H9 (cell line): Measurements from ENCODE around the gene ARHGEF12. TPM values are rescaled to one million over a fixed set of nuclear protein-coding genes. Genes with fewer than 3 reads are reported as not detected.

Experiments used
- DNase-seq: peaks from one replicate; pipeline ENCODE4 v3.0.0-alpha.2; 2017
- H2AFZ ChIP-seq: one replicate; pipeline ENCODE4 v1.6.1; 2013; ENCODE audit warnings: mild to moderate bottlenecking, low read length, control low read depth, moderate library complexity
- H2AK5ac ChIP-seq: 2 replicates; pipeline ENCODE4 v1.6.1; 2013; ENCODE audit warnings: low read length, control low read depth, mixed read lengths; ENCODE audit not compliant: insufficient read length
- H2BK120ac ChIP-seq: one replicate; pipeline ENCODE4 v1.6.1; 2013; ENCODE audit warnings: low read depth, mild to moderate bottlenecking, low read length, control low read depth, inconsistent platforms; ENCODE audit not compliant: poor library complexity, severe bottlenecking
- H2BK12ac ChIP-seq: 2 replicates; pipeline ENCODE4 v1.6.1; 2013; ENCODE audit warnings: low read length, control low read depth, mixed read lengths, low read depth; ENCODE audit not compliant: insufficient read length
- H2BK15ac ChIP-seq: 2 replicates; pipeline ENCODE4 v1.6.1; 2013; ENCODE audit warnings: low read depth, low read length, control low read depth
- H2BK20ac ChIP-seq: one replicate; pipeline ENCODE4 v1.6.1; 2013; ENCODE audit warnings: low read depth, mild to moderate bottlenecking, low read length, control low read depth, inconsistent platforms; ENCODE audit not compliant: poor library complexity, severe bottlenecking
- H2BK5ac ChIP-seq: 2 replicates; pipeline ENCODE4 v1.6.1; 2013; ENCODE audit warnings: low read length, control low read depth, mixed read lengths; ENCODE audit not compliant: insufficient read length
- H3K14ac ChIP-seq: 2 replicates; pipeline ENCODE4 v1.6.1; 2013; ENCODE audit warnings: low read length, control low read depth; ENCODE audit not compliant: insufficient read depth
- H3K18ac ChIP-seq: 2 replicates; pipeline ENCODE4 v1.6.1; 2013; ENCODE audit warnings: low read depth, mild to moderate bottlenecking, mixed read lengths, low read length, control low read depth; ENCODE audit not compliant: insufficient read length
- H3K23ac ChIP-seq: 2 replicates; pipeline ENCODE4 v1.6.1; 2013; ENCODE audit warnings: low read length, control low read depth, mixed read lengths, low read depth; ENCODE audit not compliant: insufficient read length
- H3K23me2 ChIP-seq: 2 replicates; pipeline ENCODE4 v1.6.1; 2013; ENCODE audit warnings: low read depth, mild to moderate bottlenecking, mixed read lengths, low read length, control low read depth; ENCODE audit not compliant: insufficient read length, poor library complexity, severe bottlenecking
- H3K27ac ChIP-seq: 2 replicates; pipeline ENCODE4 v1.5.1; 2013; ENCODE audit warnings: low read length, control low read depth, mixed read lengths, low read depth; ENCODE audit not compliant: insufficient read length
- H3K27me3 ChIP-seq: 2 replicates; pipeline ENCODE4 v1.6.1; 2013; ENCODE audit warnings: low read length, control low read depth, inconsistent platforms; ENCODE audit not compliant: insufficient read depth
- H3K4ac ChIP-seq: 2 replicates; pipeline ENCODE4 v1.6.1; 2013; ENCODE audit warnings: low read depth, mild to moderate bottlenecking, control low read depth, inconsistent platforms, low read length, moderate library complexity
- H3K4me1 ChIP-seq: 2 replicates; pipeline ENCODE4 v1.6.1; 2013; ENCODE audit warnings: low read length, control low read depth, inconsistent platforms; ENCODE audit not compliant: insufficient read depth
- H3K4me2 ChIP-seq: 2 replicates; pipeline ENCODE4 v1.6.1; 2013; ENCODE audit warnings: low read length, control low read depth, mixed read lengths; ENCODE audit not compliant: insufficient read length, insufficient read depth
- H3K56ac ChIP-seq: 2 replicates; pipeline ENCODE4 v1.6.1; 2013; ENCODE audit warnings: low read depth, mild to moderate bottlenecking, mixed read lengths, low read length, control low read depth; ENCODE audit not compliant: insufficient read length
- H3K79me1 ChIP-seq: 2 replicates; pipeline ENCODE4 v1.6.1; 2013; ENCODE audit warnings: low read depth, mild to moderate bottlenecking, moderate library complexity, low read length, control low read depth, inconsistent platforms; ENCODE audit not compliant: insufficient read depth, poor library complexity, severe bottlenecking
- H3K79me2 ChIP-seq: 2 replicates; pipeline ENCODE4 v1.6.1; 2013; ENCODE audit warnings: low read length, control low read depth, inconsistent platforms; ENCODE audit not compliant: insufficient read depth
- H3K9ac ChIP-seq: 2 replicates; pipeline ENCODE4 v1.6.1; 2013; ENCODE audit warnings: low read length, control low read depth, mixed read lengths; ENCODE audit not compliant: insufficient read length; ENCODE audit errors: extremely low read depth
- H3K9me3 ChIP-seq: one replicate; pipeline ENCODE4 v1.6.1; 2013; ENCODE audit warnings: low read depth, low read length, inconsistent platforms; ENCODE audit not compliant: control insufficient read depth
- H3T11ph ChIP-seq: one replicate; pipeline ENCODE4 v1.6.1; 2013; ENCODE audit warnings: mild to moderate bottlenecking, low read length, control low read depth, inconsistent platforms
- H4K20me1 ChIP-seq: one replicate; pipeline ENCODE4 v1.6.1; 2013; ENCODE audit not compliant: control insufficient read depth, insufficient read length, insufficient read depth
- H4K5ac ChIP-seq: 2 replicates; pipeline ENCODE4 v1.6.1; 2013; ENCODE audit warnings: low read depth, mild to moderate bottlenecking, mixed read lengths, low read length, control low read depth; ENCODE audit not compliant: insufficient read length
- H4K8ac ChIP-seq: replicated peaks from 2 replicates; pipeline ENCODE4 v1.6.1; 2013; ENCODE audit warnings: low read length, control low read depth, mixed read lengths, low read depth; ENCODE audit not compliant: insufficient read length
- H4K91ac ChIP-seq: 2 replicates; pipeline ENCODE4 v1.6.1; 2013; ENCODE audit warnings: low read depth, mild to moderate bottlenecking, moderate library complexity, mixed read lengths, low read length, control low read depth; ENCODE audit not compliant: insufficient read length
- H3K27ac Mint-ChIP-seq, 3 experiments: 2 replicates in 2 of 3; 3 replicates in 1 of 3; pipeline ENCODE4 v1.8.0; 2020 to 2021; ENCODE audit warnings: mixed read lengths in 3 of 3, mild to moderate bottlenecking in 1 of 3, moderate library complexity in 1 of 3
- H3K27me3 Mint-ChIP-seq: 2 replicates; pipeline ENCODE4 v1.8.0; 2021; ENCODE audit warnings: low read depth, mild to moderate bottlenecking, moderate library complexity, mixed read lengths
- H3K36me3 Mint-ChIP-seq, 3 experiments: 2 replicates in 2 of 3; 3 replicates in 1 of 3; pipeline ENCODE4 v1.8.0; 2020 to 2021; ENCODE audit warnings: low read depth in 3 of 3, mixed read lengths in 3 of 3; ENCODE audit not compliant: insufficient read depth in 1 of 3
- H3K4me1 Mint-ChIP-seq, 2 experiments: 2 replicates each; pipeline ENCODE4 v1.8.0; 2020; ENCODE audit warnings: mixed read lengths in 2 of 2
- H3K4me3 Mint-ChIP-seq, 2 experiments: 2 replicates in 1 of 2; 3 replicates in 1 of 2; pipeline ENCODE4 v1.8.0; 2020 to 2021; ENCODE audit warnings: mild to moderate bottlenecking in 2 of 2, mixed read lengths in 2 of 2, moderate library complexity in 1 of 2
- H3K9me3 Mint-ChIP-seq, 2 experiments: 2 replicates in 1 of 2; 3 replicates in 1 of 2; pipeline ENCODE4 v1.8.0; 2020; ENCODE audit warnings: mild to moderate bottlenecking in 2 of 2, mixed read lengths in 2 of 2, moderate library complexity in 1 of 2
- WGBS: extraction: QIAGEN DNeasy Blood & Tissue Kit; methylation state at CpG from one replicate; pipeline ENCODE4 v1.1.7; 2013; ENCODE audit warnings: missing lambda C conversion rate, low lambda C conversion rate, mixed read lengths; ENCODE audit not compliant: insufficient read length; ENCODE audit errors: extremely low coverage; 5-methylcytosine and 5-hydroxymethylcytosine counted together
- total RNA-seq: library from RNA; stranded (reverse); gene quantifications from 2 replicates; pipeline ENCODE4 v1.2.1, GENCODE V29; 2021
- TF ChIP-seq, protein P1 (sequence below): fragments of 200-600 bp; sonication (generic); conservative IDR thresholded peaks from 3 replicates; pipeline ENCODE4 v1.8.0; 2021; ENCODE audit warnings: antibody characterized with exemption, mild to moderate bottlenecking

Gene ARHGEF12
- total RNA-seq, 1 experiment from 2014 or later: 27.0 TPM

DNA sequence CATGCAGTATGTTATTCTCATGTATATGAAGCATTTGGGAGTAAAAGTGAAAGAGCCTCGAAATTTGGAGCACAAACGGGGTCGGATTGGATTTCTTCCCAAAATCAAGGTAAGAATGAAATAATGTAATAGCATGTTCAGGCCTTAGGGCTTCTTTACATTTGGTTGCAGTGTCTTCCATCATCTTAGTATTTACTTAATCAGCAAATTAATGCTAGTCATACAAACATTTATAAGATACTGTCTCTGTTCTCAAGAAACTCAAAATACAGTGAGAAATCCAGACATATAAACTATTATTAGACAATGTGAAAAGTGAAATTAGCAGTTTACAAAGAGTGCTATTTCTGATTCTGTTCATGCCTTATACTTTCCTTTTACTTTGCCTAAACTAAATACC is 112.0 kb downstream of the ARHGEF12 start:
- no peak overlapping the region for H2AFZ ChIP-seq
- no CpG with 5 or more reads among the region's 3 CpGs for WGBS
- TF ChIP-seq, protein P1, sequence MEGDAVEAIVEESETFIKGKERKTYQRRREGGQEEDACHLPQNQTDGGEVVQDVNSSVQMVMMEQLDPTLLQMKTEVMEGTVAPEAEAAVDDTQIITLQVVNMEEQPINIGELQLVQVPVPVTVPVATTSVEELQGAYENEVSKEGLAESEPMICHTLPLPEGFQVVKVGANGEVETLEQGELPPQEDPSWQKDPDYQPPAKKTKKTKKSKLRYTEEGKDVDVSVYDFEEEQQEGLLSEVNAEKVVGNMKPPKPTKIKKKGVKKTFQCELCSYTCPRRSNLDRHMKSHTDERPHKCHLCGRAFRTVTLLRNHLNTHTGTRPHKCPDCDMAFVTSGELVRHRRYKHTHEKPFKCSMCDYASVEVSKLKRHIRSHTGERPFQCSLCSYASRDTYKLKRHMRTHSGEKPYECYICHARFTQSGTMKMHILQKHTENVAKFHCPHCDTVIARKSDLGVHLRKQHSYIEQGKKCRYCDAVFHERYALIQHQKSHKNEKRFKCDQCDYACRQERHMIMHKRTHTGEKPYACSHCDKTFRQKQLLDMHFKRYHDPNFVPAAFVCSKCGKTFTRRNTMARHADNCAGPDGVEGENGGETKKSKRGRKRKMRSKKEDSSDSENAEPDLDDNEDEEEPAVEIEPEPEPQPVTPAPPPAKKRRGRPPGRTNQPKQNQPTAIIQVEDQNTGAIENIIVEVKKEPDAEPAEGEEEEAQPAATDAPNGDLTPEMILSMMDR: no peak
- H3K23ac ChIP-seq: no peak overlapping the region
- no peak overlapping the region for H3K14ac ChIP-seq
- H2AK5ac ChIP-seq: no peak overlapping the region
- Mint-ChIP-seq H3K27me3 (no peaks in the 10 kb centered on the region), H3K27ac (peak overlapping the region in 1 of 3 experiments; percentile 79; a peak in 3 of 7 replicates), H3K36me3 (peaks cover 28 to 66% (median 58%) of the 10 kb centered on the region in 3 experiments; a peak in 6 of 7 replicates), H3K4me3 (no peak overlapping the region), H3K4me1 (peaks cover 3 to 9% of the 10 kb centered on the region in 2 experiments), H3K9me3 (no peaks in the 10 kb centered on the region)
- no peak overlapping the region for H4K91ac ChIP-seq
- H3K4me2 ChIP-seq: no peak overlapping the region
- H3K23me2 ChIP-seq: no peaks in the 10 kb centered on the region
- H2BK120ac ChIP-seq: no peak overlapping the region
- H3K9me3 ChIP-seq: no peaks in the 10 kb centered on the region
- no peak overlapping the region for H3K18ac ChIP-seq
- no peak overlapping the region for H2BK20ac ChIP-seq
- no peak overlapping the region for H3K9ac ChIP-seq
- H3K4me1 ChIP-seq: no peaks in the 10 kb centered on the region
- H3K27me3 ChIP-seq: no peaks in the 10 kb centered on the region
- no peaks in the 10 kb centered on the region for H4K20me1 ChIP-seq
- H4K8ac ChIP-seq: no peak overlapping the region
- H2BK15ac ChIP-seq: no peak overlapping the region
- H4K5ac ChIP-seq: no peak overlapping the region
- H3K79me2 ChIP-seq: no peaks in the 10 kb centered on the region
- H3K27ac ChIP-seq: no peak overlapping the region
- H2BK5ac ChIP-seq: no peak overlapping the region
- no peak overlapping the region for H3T11ph ChIP-seq
- no peak overlapping the region for H2BK12ac ChIP-seq
- no peaks in the 10 kb centered on the region for H3K79me1 ChIP-seq
- H3K56ac ChIP-seq: no peak overlapping the region
- DNase-seq: no peak
- H3K4ac ChIP-seq: no peak overlapping the region
